ENCODE results near the gene LCA5L.

Gene LCA5L

DNA sequence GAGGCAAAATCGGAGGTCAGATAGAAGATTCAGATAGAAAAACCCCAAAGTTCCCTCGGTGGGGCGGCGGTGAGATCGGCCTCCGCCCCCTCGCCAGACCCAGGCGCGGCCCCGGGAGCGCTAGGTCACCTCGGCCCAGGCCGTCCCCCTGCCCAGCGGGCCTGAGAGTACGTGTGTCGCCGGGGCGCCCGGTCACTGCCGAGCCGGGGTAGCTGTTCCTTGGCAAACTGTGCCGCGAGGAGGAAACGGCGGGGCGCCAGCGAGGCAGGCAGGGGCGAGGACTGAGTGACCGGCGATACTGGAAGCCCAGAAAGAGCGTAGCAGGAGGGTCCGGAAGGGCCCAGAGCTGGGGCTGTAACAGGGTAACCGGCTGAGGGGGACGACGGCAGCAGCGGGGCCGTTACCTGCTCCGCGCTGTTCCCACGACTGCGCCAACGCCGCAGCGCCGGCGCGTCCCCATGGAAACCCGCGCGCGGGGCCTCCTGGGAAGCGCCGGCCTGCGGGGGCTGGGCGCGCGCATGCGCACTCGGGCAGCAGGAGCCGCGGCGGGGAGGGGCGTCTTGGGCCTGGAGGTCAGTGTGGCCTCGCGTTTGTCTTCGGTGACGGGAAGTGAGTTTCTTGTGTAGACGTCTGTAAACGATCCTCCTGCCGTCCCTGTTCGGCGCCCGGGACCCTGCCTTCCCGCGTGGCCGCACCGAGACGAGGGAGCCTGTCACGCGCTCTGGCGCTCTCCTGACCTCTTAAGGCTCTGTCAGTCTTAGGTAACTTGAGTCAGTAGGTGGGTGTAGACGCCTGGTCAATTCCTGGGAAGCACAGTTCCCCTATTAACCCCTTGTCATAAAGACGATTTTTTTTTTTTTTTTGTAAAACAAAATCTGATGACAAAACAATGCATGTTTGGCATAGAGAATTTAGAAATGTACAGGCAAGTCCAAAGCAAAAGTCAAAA lies at the start of gene LCA5L:
Gene LCA5L, minus strand, starts transcription at position 458 of the 949 bp plus-strand sequence. CDS start 17,285 bp downstream, outside the sequence.
- DNase-seq, result peak; percentile 74 to 83

DNA sequence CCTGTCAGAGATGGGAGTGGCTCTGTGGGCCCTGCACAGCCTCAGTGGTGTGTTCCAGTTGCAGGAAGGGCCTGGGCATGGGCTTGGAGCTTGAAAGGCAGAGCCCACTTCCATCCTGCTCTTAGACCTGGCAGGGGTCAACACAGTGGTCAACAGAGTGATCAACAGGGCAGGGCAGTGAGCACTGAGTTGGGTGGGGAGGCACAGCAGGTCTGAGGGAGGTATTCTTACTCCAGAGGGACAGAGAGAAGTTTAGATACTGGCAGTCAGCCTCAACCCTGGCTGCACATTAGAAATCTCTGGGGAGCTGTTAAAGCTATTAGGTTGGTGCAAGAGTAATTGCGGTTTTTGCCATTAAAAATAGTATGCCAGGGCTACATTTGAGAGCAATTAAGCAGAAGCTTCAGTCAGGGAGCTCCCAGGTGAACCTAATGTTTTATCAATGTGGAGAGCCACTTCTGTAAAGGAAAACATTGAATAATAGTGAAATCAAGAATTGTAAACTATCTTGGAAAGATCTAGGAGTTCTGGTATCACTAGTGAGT lies 43.9 kb upstream of the LCA5L start:
- DNase-seq, result no peak

DNA sequence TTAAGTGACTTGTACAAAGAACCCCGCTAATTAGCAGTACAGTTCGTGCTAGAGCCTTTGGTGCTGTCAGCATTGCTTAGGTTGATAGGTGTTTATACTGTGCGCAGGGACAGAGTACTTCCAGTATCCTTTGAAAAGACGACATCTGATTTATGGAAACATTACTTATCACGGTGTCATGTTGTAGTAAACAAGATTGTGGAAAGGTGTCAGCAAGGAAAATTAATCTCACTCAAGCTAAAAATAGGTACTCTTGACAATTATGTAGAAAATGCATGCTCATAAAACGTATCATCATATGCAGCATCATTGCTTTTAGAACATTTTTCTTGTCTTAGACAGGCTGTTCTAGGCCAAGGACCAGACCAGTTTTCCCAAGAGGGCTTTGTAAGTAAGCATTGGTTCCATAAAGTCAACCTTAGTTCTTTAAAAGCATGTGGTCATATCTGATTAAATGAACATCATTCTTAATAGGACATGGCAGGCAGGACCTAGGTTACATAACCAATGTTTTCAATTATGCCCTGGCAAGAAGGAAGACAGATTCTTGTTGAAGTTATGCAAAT lies 39.2 kb upstream of the LCA5L start:
- no peak for DNase-seq

DNA sequence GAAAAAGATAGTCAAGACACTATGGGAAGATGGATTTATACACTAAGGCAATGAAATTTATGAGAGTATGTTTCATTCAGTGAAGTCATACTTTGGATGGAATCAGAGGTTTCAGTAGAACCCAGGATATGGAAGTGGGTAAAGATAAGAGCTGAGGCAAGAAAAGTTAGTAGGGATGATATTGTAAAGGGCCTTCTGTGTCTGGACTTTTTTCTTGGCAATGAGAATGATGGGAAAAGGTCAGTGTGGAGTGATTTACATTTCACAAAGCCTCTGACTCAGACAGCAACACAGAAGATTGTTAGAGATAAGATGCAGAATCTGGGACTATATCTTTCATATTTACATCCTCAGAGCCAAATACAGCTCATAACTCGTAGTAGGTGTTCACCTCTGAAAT lies 38.3 kb upstream of the LCA5L start:
- no peak for DNase-seq

DNA sequence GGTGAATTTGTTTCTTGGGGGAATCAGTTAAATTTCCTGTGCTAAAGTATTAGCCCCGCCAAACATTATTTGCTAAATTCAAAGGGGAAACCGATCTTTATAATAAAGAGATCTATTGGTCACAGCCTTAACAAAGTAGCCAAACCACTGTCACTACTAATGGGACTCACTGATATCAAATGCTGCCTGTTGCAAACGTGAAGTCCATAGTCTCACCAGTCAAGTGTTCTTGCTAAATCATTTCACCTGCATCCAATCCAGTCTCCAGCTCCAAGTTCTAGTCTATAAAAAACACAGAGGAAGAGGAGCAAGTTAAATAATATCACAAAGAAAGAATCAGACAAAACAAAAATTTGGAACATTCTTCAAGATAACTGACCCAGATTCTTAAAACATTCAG lies 36.3 kb upstream of the LCA5L start:
- no peak for DNase-seq

DNA sequence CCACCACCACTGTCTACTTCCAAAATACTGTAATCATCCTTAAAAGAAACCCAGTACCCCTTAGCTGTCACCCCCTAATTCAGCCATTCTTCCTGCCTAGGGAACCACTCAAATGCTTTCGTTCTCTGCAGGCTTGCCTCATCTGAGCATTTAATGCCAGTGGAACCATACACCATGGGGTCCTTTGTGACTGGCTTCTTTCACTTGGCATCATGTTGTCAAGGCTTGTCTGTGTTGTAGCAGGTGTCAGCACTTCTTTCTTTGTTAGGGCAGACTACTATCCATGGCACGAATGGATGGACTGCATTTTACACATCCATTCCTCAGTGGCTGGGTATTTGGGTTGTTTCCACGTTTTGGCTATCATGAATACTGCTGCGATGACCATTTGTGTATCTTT lies 34.7 kb upstream of the LCA5L start:
- no peak for DNase-seq

DNA sequence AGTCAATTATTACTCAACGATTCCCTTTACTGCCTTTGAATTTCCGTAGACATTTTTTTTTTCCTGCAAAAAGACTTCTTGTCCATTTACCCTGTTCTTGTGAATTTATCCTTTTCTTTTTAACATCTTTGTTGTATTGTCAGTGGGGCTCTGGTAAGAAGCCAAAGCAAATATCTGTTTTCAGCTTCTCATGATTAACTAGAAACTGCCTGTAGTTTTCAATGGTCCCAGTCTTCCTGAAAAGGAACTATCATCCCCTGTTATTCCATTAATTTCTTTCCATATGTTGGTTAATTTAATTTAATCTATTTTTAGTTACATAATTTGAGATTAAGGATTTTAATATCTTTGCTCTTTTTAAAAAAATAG lies 34.2 kb upstream of the LCA5L start:
- DNase-seq, result no peak

DNA sequence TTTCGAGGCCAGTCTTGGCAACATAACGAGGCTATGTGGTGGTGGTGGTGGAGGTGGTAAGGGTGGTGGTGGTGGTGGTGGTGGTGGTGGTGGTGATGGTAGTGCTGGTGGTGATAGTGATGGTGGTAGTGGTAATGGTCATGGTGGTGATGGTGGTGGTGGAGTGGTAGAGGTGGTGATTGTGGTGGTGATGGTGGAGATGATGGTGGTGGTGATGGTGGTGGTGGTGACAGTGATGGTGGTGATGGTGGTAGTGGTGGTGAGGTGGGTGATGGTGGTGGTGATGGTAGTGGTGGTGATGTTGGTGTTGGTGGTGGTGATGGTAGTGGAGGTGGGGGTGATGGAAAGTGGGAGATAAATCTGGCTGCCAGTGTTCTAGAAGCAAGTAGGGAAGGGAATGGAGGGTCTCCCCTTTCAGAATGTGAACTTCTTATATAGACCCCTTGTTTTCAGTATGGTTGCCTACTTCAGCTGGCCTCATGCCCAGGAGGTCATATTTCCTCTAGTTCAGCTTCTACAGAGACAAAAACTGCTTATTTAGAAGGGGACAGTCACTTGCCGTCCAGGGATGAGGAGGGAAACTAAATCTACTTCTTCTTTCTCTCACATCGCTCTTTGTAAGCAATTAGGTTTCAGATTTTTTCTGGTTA lies 33.7 kb upstream of the LCA5L start:
- DNase-seq, result no peak

DNA sequence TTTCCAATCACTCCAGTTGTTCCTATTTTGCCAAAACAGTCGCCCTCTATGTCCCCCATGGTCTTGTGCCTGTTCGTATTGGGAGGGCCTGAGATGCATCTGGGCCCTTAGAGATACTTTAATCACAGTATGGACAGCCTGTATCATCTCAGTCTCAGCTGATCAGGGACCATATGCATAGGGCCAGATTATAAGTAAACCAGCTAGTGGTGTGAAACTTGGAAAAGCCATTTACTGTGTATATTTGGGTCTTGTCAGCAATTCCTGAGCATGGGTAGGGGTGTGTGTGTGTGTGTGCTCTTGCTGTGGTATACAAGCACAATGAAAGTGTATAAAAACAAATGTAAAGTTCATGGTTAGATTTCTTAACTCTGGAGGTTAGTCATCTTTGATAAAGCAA lies 29.0 kb upstream of the LCA5L start:
- DNase-seq, result no peak

DNA sequence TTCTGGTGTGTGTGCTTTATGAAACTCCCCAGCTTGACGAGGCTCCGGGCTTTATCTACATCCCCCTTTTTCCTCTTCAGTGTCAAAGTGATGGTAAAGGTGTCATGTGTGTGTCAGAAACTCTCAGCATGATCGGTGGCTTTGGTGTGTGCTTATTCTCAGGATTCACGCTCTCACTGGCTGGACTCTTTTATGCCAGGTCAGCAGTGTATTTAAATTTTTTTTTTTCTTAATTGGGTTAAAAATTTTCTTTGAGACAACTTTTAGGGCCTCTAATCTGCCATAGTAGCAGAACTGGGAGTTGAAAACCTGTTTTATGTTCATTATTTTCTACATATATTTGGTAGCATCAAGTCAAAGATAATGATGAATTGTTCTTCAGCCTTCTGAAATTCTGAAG lies 27.2 kb upstream of the LCA5L start:
- no peak for DNase-seq

DNA sequence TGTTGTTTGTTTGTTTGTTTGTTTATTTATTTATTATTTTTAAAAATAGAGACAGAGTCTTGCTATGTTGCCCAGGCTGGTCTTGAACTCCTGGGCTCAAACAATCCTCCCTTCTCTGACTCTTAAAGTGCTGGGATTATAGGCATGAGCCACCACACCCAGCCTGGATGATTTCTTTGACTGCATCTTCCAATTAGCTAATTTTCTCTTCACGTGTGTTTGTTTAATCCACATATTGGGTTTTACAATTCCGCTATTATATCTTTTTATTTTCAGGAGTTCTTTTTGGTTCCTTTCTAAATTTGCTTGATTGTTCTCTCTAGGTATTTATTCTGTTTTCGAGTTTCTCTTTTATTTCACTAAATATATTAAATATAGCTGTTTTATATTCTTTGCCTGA lies 26.0 kb upstream of the LCA5L start:
- DNase-seq, result no peak

DNA sequence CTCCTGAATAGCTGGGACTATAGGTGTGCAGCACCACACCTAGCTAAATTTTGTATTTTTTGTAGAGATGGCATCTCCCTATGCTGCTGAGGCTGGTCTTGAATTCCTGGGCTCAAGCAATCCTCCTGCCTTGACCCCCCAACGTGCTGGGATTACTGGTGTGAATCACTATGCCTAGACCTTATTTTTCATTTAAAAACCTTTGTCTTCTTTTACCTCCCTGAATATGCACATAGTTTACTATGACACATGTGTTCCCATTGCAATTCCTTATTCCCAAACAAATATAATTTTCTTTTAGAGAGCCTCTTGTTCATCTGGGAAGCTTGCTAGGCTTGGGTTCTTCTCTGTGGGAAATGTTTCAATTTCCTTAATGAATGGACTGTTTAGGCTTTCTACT lies 23.0 kb upstream of the LCA5L start:
- no peak for DNase-seq

DNA sequence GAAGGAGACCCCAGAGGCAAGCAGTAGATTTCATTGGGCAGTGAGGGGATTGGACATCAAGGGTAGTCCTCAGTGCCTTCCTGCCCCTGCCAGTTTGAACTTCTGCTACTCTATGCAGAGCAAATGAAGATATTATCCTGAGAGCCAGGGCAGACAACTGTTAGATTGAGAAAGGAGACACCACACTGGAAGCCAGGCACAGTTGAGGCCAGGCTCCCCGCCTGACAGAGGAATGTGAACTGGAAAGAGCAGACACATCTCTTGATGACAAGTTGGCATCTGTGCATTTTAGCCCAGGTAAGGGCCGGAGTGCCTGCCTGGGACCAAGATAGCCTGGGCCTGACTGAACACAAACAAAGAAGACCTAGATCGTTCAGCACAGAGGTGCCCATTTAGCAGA lies 22.2 kb upstream of the LCA5L start:
- DNase-seq, result no peak

DNA sequence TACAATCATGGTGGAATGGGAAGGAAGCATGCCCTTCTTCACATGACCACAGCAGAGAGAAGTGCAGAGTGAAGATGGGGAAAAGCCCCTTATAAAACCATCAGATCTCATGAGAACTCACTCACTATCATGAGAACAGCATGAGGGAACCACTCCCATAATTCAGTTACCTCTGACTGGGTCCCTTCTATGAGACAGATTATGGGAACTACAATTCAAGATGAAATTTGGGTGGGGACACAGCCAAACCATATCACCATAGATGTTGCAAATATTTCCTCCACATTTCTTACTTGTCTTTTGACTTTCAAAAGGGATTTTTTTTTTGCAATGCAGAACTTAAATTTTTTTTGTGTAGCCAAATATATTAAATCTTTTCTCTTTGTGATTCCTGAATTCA lies 21.0 kb upstream of the LCA5L start:
- DNase-seq, result no peak

DNA sequence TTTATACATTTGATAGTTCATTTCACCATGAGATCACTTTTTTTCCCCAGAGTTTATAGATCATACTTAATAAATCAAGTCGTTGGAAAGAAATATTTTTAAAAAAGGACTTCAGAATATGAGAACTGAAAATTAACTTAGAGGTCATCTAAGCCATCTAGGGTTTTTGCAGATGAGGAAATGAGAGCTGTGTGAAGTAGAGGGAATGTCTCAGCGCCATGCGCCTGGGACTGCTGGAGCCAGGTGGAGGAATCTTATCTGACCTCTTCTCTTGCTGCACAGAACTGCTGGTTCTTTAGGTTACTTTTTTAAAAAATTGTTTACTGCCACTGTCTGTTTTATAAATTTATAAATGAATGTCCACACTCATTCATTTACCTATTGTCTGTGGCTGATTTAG lies 17.7 kb upstream of the LCA5L start:
- no peak for DNase-seq

DNA sequence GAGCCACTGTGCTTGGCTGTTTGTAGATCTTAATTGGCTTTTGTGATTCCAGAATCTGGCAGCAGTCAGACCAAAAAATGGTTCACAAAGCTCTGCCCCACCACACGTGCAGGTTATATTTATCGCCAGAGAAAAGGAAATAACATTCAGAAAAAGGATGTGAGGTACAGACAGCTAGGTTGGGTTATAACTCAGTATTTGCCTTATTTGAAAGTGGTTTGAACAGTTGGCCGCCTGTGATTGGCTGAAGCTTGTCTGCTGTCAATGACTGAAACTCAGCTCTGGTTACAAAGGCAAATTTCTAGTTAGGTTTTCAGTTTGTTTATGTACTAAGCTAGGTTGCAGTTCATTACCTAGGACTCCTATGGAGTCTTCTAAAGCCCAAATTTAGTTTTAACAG lies 15.8 kb upstream of the LCA5L start:
- no peak for DNase-seq

DNA sequence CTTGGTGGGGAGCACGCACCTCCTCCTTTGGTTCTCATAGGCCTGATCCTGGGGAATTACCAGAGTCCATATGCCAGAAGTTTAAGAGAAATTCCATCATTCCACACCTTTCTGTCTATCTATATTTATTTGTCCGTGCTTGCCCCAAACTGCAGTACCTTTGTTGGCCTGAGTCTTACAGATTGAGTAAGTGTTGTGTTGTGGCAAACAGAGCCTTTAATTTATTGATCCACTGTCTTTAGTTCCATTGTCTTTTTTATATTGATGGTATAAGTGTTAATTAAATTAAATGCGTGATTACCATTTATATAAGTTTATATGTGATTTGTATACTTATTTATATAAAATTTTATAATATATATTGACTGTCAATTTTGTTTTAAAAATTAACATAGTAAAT lies 11.1 kb upstream of the LCA5L start:
- DNase-seq, result no peak

DNA sequence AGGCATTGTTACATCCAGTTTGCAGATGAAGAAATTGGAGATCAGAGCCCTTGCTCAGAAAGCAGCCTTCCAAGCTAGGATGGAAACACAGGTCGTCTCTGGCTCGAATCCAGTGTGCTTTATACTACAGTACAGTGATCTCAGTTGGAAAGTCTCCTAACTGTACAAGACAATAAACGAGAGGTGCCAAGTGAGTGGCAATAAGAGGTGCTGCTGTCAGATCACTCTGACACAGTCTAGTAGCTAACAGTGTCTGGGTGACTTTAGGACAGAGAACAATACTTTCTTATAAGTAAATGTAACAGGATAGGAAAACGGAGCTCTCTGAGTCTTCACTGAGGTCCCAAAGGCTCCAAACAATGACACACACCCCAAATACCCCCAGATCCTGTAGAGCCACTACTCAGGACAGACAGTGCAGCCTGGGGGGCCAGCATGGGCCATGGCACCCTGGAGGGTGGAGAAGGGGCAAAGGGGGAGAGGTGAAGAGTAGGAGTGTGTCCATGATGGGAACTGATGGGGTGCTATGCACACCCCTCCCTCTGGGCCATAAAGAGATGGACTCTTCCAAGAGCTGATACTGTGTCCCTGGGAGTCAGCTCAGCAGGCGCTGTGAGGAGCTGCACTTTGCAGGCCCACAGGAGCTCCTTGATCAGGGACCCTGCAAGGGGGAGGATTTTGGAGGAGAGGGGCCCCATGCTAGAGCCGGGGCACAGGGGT lies 9.5 kb upstream of the LCA5L start:
- no peak for DNase-seq

DNA sequence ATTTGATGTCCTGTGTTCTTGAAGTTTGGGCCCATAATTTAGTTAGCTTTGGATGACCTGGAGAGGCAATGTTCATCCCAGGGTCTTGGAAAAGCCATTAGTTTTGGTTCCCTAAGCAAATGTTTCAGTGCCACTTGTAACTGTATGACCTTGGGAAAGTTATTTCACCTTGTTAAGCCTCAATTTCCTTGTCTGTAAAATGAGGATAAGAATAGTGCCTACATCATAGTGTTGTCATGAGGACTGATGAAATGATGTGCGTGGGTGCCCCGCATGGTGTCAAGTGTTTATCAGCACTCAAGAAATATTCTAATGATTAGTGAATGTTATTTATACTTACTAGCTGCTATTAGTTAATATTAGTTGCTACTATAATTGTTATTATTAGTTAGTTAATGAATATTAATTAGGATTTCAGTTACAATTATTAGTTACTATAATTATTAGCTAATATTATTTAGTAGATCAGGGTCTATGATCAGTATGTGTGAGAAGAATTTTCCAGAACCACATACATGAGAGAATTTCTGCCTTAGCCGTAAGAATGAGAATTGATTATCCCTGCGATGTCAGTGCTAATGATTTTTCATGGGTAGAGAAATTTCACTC lies 8.1 kb upstream of the LCA5L start:
- DNase-seq, result no peak

DNA sequence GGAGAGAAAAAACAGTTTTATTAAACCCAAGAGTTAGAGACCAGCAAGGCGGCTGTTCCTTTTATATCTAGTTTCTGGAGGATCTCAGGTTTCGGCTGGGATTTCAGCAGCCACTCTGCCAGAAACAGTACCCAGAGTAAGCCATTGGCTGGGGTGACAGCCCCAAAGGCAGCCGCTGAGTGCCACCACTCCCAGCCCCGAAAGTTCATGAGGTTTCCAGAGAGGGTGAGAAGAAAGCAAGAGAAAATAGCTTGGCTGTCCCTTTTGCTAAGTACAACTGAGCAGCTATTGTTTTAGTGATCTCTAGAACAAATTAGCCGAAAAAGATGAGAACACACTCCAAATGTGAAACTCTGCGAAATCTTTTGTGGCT lies 7.4 kb upstream of the LCA5L start:
- peak; percentile 41 to 42 for DNase-seq

DNA sequence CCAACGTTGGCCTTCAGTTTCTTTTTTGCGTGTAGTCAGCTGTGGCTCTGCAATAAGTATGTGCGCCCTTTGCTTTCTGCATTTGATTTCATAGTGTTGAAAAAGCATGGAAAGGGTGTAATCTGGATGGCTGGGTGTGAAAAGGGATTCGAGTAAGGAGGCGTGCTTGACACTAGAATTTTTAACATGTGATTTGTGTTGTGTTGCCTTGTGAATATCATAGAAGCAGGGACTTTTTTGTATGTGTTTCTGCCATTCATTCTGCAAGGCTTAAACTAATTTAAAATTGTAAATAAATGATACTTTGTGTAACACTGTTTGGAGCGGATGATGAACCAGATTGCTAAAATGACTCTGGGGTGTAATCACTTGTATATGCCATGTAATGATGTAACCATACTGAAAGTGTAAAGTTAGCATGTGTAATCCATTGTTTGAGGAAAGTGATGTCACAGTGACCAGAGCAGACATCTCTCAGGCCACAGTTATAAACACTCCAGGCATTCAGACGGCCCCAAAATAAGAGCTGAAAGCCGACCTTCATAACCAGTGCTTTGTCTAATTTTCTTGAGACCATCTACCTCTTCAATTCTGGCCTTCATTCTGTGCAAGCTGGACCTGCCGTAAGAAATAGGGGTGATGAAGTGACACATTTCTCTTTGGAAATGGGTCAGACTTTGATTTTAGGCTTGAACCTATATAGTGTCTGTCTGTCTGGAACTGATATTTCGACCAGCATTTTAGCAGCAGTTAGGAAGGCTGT lies 6.8 kb upstream of the LCA5L start:
- DNase-seq, result peak; percentile 42 to 71
